ENCODE data around the gene TENM4.
"Not testable (repeated sequence)": the region's sequence is repeated elsewhere in the genome, so short reads cannot be mapped to it uniquely, and the experiment has no call there.

The TENM4 gene

DNA sequence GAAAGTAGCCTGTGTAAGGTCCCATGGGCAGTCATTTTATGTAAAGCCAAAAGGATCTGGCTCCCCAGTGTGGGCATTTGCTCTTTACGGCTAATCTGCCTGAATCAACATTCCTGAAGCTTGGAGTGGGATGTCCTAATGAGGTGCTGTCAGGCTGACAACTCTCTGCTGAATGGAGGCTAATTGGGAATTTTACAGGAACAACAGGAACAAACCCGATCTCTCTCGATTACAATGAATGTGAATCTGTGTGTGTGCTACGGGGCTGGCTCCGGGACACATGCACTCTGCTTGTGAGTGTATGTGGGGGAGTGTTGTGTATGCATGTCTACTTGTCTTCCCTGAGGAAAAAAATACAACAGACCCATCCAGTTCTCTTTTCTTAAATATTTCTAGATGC is 415.2 kb downstream of the TENM4 start:
- DNase-seq (ENCODE audit: low read depth in 2 of 2), result no peak

DNA sequence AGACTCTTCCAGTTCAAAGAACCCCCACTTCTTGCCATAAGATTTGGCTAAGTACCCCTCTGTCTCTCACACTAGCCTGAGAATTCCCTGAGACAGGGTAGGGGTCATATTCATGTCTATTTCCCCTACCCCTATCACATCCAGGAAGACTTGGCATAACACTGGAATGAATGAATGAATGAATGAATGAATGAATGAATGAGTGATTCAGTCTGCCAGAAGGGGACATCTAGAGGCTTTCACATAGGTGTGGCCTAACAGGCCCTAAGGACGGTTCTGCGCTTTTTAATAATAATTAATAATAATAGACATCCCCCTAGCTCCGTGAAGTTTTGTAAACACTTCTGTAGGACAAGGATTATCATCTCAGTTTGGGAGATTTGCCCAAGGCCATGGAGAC is 415.7 kb downstream of the TENM4 start:
- no peak for DNase-seq (ENCODE audit: low read depth in 2 of 2)

DNA sequence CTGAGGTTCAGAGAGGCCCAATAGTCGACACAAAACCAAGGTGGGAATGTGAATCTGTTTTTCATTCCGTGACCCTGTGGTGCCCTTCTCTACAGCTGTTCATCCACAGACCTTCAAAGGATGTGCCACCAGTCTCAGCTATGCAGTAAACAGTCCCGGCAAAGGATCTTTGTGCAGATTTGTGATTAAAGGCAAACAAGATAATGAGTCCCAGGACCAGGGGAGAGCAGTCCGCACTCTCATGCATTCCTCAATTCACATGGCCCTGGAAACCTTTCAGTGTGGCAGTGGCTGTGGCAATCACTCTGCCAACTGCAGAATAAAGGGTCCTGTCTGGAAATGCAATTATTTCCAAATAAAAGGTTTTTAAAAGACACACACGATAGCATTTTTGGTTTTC is 418.6 kb downstream of the TENM4 start:
- no peak for DNase-seq (ENCODE audit: low read depth in 2 of 2)

DNA sequence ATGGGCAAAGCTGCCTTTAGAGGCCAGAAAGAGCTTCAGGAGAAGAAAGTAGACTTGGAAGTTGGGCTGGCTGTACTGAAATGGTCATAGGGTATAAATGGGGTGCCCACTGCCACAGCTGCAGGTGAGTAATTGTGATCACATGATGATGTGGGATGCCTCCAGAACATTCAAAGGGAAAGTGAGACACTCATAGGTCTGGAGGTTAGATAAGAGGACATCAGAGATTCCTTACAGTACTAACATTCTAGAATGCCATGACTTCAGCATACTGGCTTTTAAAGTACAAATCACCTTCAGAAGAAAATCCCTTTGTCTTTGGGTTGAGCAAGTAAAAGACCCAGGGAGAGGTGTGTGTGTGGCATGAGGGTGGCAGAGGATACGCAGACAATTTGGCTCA is 419.2 kb downstream of the TENM4 start:
- no peak for DNase-seq (ENCODE audit: low read depth in 2 of 2)

DNA sequence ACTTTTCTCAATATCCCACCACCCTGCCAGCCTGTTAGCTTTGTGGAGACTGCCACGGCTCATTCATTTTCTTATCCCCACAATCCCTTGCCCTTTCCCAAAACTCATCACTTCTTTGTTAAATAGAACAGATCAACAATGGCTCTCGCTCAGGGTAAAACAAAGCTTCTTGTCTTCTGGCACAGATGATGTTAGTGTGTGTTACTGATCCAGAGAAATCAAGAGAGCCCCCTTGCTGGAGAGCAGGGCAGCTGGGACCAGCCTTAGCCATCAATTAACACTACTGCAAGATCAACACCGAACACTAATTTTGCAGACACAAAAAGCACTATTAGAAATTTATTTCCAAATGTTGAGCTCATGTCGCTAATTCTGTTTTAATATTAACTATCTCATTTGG is 420.9 kb downstream of the TENM4 start:
- no peak for DNase-seq (ENCODE audit: low read depth in 2 of 2)

DNA sequence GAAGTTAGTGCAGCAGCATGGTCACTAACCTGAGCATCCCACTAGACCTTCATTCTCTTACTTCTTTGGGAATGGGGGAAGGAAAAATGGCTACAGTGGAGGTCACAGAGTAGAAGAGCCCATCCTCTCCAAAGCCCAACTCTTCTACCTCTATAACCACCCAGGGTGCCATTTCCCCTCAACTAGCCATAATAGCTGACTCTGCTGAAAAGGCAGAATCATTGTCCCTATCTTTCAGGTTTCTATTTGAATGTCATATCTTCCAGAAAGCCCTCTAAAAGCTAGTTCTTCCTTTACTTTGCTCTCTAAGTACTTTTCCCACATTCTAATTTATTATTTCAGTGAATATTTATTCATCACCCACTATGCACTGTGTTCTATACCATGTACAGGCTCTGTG is 421.6 kb downstream of the TENM4 start:
- DNase-seq (ENCODE audit: low read depth in 2 of 2), result no peak

DNA sequence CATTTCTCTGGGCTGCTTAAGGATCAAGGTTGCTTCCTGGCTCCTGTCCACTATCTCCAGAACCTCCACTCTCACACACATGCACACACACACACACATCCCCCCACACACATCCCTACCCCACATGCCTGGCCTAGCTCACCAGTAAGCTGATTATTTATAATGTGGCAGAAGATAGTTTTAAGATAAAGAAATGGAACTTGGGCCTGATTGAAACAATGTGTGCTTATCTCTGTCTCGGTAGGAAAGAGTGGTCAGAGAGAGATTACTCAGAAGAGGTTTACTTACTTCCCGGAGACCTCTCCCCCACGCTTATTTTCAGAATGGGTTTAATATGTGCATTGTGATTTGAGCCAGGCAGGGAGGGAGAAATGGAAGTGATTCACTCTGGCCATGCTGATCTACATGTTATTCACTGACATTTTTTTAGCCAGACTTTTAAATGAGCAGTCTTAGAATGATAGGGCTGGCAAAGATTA is 422.4 kb downstream of the TENM4 start:
- no peak for DNase-seq (ENCODE audit: low read depth in 2 of 2)

DNA sequence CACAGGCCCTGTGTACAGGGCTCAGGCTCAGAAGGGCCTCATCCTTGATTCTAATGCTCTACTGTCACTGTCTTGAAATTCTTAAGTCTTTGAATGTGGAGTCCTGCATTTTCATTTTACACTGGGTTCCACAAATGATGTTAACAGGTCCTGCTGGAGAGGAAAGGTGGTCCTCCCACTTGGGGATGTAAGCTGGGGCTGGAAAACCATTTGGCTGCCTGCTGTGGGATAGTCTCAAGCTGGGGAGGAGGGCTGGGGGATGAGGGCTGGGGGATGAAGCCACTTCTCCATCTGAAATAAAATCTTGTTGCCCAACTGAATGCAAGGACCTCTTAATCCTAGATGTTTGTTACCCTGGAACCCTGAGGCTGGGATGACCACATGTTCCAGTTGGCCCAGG is 423.0 kb downstream of the TENM4 start:
- DNase-seq (ENCODE audit: low read depth in 2 of 2), result no peak

DNA sequence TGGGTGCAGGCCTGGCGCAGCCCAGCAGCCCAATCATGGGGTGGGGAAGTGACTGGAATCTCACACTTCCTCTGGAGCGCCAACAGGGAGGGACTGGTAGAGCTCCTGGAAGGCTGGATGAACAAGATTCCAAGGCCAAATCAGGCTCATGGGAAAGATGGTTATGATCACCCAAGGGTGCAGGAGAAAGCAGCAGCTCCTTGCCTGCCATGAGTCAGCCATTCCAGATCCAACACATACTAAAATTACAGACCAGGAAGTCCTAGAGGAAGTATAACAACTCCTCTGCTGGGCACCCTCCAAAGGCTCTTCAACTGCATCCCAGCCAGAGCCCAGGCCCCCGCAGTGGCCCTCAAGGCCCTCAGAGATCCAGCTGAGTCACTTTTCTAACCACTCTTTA is 427.3 kb downstream of the TENM4 start:
- no peak for DNase-seq (ENCODE audit: low read depth in 2 of 2)

DNA sequence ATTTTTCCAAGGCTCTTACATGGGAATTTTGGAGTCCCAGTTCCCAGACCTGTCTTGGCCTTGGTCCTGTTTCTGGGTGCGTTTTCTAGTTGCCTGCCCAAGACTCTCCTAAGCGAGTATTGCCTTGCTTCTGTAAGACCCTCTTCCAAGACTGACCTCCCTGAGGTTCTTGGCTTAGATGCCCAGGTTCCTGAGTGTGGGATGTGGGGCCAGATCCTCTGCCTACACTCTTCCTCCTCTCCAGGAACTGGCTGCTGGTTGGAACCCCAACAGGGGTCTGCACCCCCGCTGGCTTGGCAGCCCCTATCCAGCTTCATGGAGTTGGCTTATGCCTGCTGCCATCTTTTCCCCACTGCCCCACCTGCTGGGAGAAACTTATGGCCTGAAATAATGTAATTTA is 429.5 kb downstream of the TENM4 start:
- DNase-seq (ENCODE audit: low read depth in 2 of 2), result no peak

DNA sequence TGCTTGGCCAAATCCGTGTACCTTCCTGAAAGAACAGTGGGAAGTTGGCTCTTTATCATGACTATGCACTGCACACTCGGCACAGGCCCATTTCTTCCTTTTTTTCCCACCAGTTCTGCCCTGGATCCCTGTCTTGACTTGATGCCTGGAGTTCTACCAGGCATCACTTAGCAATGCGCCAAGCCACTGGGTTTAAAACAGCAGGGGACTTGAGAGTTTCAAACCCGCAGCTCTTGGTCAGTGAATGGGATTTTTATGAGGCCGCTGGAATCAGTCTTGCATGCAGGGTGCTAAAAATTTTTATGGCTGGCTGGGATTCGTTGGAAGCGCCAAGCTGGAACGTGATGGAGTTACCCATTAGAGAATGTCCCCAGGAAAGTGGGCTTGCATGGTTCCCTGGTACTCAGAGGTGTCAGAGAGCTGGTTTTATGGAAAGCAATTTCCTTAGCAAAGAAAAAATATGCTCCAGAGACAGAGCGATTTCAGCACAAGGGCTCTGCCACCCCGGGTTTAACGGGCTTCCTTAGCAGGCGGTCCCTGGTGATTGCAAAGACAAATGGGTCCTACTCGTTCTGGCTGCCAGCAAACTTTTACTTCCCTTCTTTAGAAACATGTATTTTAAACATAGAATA is 432.9 kb downstream of the TENM4 start:
- DNase-seq (ENCODE audit: low read depth in 2 of 2), result no peak

DNA sequence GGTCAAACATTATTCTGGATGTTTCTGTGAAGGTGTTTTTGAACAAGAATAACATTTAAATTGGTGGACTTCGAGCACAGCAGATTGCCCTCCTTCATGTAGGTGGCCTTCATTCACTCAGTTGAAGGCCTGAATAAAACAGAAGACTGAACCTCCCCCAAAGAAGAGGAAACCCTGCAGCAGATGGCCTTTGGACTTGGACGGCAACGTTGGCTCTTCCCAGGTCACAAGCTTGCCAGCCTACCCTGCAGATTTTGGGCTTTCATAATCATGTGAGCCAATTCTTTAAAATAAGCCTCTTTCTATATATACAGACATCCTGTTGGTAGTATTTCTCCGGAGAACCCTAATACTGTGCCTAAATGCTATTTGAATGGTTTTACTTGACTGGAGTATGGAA is 434.0 kb downstream of the TENM4 start:
- no peak for DNase-seq (ENCODE audit: low read depth in 2 of 2)

DNA sequence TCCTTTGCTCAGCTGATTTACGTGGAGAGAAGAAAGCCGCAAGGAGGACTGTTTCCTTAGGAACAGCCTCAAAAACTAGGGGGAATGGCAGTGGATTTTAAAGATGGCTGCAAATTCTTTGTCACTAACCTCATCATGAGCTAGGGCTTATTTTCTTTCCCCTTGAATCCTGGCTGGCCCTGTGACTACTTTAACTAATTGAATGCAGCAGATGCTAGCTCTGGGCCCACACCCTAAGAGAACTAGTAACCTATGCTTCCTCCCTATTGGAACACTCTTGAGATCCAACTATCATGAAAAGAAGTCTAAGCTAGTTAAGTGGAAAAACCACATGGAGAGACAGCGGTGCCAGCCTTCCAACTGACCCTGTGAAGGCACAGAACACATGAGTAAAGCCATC is 444.8 kb downstream of the TENM4 start:
- no peak for DNase-seq (ENCODE audit: low read depth in 2 of 2)

DNA sequence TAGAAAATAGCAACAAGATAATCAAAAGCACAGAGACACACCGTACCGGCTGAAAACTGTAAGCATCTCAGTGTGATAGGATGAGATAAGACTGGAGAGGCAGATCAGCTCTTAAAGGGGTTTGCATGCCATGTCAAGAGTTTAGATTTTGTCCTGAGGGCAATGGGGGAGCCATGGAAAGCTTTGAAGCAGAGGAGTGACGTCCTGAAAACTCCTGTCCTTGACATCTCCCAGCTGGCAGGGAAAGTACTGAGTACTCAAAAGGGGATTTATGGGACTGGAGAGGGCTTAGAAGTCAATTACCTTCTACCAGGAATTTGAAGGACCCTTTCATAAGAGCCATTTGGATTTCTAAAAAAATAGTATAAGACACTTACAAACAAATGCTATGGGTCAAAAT is 445.7 kb downstream of the TENM4 start:
- DNase-seq (ENCODE audit: low read depth in 2 of 2), result no peak

DNA sequence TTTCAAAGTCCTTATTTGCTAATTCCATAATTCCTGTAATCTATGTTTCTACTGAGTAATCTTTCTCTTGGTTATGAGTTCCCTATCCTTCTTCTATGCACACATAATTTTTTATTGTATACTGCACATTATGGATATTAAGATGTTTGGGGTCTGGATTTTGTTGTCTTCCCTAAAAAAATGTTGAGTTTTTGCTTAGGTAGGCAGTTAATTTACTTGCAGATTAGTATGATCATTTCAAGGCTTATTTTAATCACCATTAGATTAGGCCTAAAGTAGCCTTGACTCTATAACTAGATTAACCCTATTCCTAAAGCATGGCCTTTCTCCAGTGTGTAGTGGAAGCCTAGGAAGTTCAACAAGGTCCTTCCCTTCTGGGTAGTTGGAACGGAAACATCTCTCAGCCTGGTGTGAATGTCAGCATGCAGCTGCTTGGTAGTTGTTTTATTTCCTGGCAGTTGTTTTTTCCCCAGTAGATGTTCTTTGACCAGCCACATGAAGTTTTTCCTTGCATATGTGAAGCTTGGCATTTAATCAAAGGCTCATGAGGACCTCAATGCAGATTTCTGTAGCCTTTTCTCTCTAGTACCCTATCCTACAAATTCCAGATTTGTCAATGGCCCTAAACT is 446.9 kb downstream of the TENM4 start:
- no peak for DNase-seq (ENCODE audit: low read depth in 2 of 2)

DNA sequence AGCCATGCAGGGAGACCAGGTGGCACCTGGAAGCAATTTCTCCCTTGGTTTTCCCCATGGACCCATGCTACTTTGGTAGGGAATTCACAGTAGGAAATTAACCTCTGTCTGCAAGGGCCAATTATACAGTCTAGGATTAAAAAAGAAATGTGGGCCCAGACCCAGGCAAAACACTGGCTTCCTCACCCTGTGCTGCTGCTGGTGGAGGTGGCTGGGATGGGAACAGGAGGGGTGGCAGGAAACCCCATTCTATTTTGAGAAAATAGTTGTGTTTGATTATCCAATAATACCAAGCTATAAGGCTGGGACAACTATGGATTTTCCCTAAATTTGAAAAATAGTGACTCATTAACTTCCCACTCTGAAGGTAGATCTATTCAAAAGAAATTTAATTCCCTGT is 449.1 kb downstream of the TENM4 start:
- no peak for DNase-seq (ENCODE audit: low read depth in 2 of 2)

DNA sequence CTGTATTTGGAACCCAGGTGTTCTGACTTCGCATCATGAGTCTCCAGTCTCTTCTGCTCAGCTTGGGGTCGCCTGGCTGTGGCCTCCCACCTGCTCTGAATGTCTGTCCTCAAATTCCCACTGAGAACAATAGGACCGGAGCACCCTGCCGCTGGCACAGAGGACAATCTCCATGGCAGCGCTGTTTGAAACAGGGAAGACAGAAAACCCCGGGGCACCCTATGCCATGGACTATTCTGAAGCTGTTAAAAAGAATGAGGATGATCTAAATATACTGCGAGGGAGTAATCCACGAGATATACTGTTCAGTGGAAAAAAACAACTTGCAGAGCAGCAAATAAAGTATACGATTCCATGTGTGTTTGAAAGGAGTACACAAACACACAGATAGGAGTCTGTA is 450.6 kb downstream of the TENM4 start:
- DNase-seq (ENCODE audit: low read depth in 2 of 2), result no peak

DNA sequence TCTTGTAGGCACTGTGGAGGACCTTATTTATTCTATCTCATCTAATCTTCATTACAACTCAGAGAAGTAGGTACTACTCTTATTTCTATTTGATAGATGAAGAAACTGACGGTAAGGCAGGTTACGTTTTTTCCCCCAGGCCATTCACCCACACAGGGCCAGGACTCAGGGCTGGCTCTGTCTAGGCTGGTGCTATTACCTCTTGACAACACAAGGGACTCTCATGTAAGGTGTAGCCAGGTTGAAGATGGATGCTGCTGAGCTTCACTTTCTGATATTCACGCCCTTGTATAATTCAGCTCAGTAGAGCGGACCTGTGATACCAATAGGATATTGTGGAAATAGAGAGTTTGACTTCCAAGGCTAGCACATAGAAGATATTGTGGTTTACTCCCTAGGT is 453.1 kb downstream of the TENM4 start:
- DNase-seq (ENCODE audit: low read depth in 2 of 2), result no peak

DNA sequence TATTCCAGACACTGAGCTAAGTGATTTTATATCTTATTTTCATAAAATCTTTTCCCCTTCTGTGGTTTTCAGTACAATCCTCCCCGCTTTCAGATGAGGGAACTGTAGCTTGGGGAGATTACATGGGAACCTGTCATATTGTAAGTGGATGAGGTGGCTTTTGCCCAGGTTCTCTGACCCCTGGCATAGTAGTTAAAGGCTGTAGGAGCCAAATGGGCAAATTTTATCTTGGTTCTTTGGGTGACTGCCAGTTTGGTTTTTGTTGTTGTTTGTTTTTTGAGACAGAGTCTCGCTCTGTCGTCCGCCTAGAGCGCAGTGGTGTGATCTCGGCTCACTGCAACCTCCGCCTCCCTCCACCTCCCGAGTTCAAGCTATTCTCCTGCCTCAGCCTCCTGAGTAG is 454.5 kb downstream of the TENM4 start:
- no peak for DNase-seq (ENCODE audit: low read depth in 2 of 2)

DNA sequence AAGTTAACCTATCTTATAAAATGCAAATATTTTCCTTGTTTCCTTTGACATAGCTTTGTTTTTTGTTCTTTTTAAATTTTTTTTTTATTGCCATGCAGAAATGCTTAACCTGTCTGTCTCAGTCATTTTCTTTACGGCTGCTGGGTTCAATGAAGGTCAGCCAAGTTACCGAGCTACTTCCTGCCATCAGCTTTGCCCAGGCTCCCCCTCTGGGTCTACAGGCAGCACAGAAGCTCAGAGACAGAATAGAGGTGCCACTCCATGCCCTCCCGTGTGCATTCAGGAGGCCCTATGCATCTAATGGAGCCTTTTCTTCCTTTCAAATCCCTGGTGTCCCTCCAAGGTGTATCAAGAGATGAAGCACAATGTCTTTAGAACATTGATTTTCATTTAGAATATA is 455.2 kb downstream of the TENM4 start:
- no peak for DNase-seq (ENCODE audit: low read depth in 2 of 2)

DNA sequence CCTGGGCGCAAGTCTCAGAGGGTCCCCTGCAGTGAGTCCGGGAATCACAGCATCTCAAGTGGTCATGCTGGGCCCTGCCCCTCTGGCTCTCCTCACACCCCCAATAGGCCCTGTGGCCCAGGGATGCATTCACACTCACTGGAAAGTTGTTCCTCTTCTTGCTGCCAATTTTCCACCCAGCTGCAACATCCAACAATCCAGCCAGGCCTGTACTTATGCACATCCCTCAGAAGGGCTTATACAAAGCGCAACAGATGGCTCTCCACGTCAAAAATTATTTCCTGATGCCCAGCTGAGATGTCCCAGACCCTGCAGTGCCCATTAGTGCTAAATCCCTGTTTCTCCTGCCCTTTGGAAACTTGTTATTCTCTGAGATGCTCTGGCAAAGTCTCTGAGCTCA is 458.4 kb downstream of the TENM4 start:
- no peak for DNase-seq (ENCODE audit: low read depth in 2 of 2)

DNA sequence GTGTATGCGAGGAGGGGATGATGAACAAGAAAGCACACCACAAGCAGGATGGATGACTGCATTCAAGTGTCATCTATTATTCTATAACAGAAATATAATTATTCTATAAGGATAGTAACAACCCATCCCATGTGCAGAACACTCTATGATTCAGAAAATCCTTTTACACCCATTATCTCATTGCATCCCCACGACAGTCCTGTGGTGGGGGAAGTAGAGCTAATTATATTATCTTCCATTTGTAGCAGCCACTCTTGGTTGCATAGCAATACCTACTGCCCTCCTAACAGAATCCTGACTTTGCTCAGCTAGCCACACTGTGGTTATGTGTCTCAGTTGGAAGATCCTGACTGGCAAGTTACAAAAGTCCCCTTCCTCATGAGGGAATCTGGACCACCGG is 459.7 kb downstream of the TENM4 start:
- DNase-seq (ENCODE audit: low read depth in 2 of 2), result no peak

DNA sequence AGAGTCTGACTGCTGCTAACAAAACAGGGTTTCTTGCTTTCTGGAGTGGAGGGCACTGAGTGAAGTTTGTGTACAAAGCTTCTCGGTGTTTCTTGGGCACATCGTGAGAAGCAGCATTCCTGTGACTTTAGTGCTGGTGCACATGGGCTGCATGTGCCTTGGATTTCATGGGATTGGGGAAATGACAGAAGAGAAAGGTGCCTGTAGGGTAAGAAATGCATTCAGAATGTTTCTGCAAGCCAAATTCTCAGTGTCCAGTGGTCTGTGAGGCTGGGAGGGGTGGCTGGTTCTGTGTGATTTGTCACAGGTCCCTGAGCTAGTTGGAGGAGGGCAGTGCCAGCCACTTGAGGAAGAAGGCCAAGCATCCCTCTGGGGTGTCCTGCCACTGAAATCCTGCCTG is 462.0 kb downstream of the TENM4 start:
- no peak for DNase-seq (ENCODE audit: low read depth in 2 of 2)

DNA sequence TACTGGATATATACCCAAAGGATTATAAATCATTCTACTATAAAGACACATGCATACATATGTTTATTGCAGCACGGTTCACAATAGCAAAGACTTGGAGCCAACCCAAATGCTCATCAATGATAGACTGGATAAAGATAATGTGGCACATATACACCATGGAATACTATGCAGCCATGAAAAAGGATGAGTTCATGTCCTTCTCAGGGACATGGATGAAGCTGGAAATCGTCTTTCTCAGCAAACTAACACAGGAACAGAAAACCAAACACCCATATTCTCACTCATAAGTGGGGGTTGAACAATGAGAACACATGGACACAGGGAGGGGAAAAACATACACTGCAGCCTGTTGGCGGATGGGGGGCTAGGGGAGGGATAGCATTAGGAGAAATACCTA is 463.0 kb downstream of the TENM4 start:
- DNase-seq (ENCODE audit: low read depth in 2 of 2), result not testable (repeated sequence)

Measured in stimulated activated CD8-positive, alpha-beta memory T cell treated with anti-CD3 and anti-CD28 coated beads, Interleukin-7, amount 100 ng/mL, for 4 hours (primary cell).